ENCODE measurements around the gene ZNG1F.
"Not testable (repeated sequence)": the region's sequence is repeated elsewhere in the genome, so short reads cannot be mapped to it uniquely, and the experiment has no call there.

The ZNG1F gene

GRCh38 chr9:41189217-41189616 is at the start of gene ZNG1F:
Gene ZNG1F (minus strand): TSS chr9:41189317. CDS start chr9:41189258, 59 bp downstream.
- DNase-seq (ENCODE audit: low read depth), result not testable (repeated sequence)

- not testable (repeated sequence) for DNase-seq (ENCODE audit: low read depth)
These were observed 48.1 kb upstream of the ZNG1F start for GRCh38 chr9:41237110-41237749.

- not testable (repeated sequence) for DNase-seq (ENCODE audit: low read depth)
These were observed 47.5 kb upstream of the ZNG1F start for GRCh38 chr9:41236486-41237109.

GRCh38 chr9:41234811-41235805 is 46.0 kb upstream of the ZNG1F start:
- DNase-seq (ENCODE audit: low read depth), result not testable (repeated sequence)

GRCh38 chr9:41234221-41234620 is 45.1 kb upstream of the ZNG1F start:
- not testable (repeated sequence) for DNase-seq (ENCODE audit: low read depth)

GRCh38 chr9:41232326-41232725 is 43.2 kb upstream of the ZNG1F start:
- not testable (repeated sequence) for DNase-seq (ENCODE audit: low read depth)

- not testable (repeated sequence) for DNase-seq (ENCODE audit: low read depth)
These were observed 41.3 kb upstream of the ZNG1F start for GRCh38 chr9:41230418-41230817.

GRCh38 chr9:41229408-41230401 is 40.6 kb upstream of the ZNG1F start:
- peak; percentile 19 for DNase-seq (ENCODE audit: low read depth)

- DNase-seq (ENCODE audit: low read depth), result not testable (repeated sequence)
These were observed 30.7 kb upstream of the ZNG1F start for GRCh38 chr9:41219831-41220230.

GRCh38 chr9:41188439-41188838 is 678 bp downstream of the ZNG1F start:
- not testable (repeated sequence) for DNase-seq (ENCODE audit: low read depth)

- not testable (repeated sequence) for DNase-seq (ENCODE audit: low read depth)
These were observed 14.1 kb downstream of the ZNG1F start for GRCh38 chr9:41174994-41175393.

GRCh38 chr9:41150116-41150515 is 39.0 kb downstream of the ZNG1F start:
- DNase-seq (ENCODE audit: low read depth), result not testable (repeated sequence)

GRCh38 chr9:41141878-41142277 is 47.2 kb downstream of the ZNG1F start:
- not testable (repeated sequence) for DNase-seq (ENCODE audit: low read depth)

GRCh38 chr9:41128581-41128980 is 60.5 kb downstream of the ZNG1F start, which contains the start of gene FOXD4L6:
Gene FOXD4L6 (minus strand): TSS chr9:41128681. CDS start chr9:41128383, 298 bp downstream.
- not testable (repeated sequence) for DNase-seq (ENCODE audit: low read depth)

GRCh38 chr9:41126746-41127446 is 62.2 kb downstream of the ZNG1F start:
- not testable (repeated sequence) for DNase-seq (ENCODE audit: low read depth)

GRCh38 chr9:41125936-41126335 is 63.2 kb downstream of the ZNG1F start:
- not testable (repeated sequence) for DNase-seq (ENCODE audit: low read depth)

- not testable (repeated sequence) for DNase-seq (ENCODE audit: low read depth)
These were observed 63.9 kb downstream of the ZNG1F start for GRCh38 chr9:41125109-41125658.

GRCh38 chr9:41124250-41125108 is 64.6 kb downstream of the ZNG1F start:
- not testable (repeated sequence) for DNase-seq (ENCODE audit: low read depth)

GRCh38 chr9:41123812-41124211 is 65.3 kb downstream of the ZNG1F start:
- not testable (repeated sequence) for DNase-seq (ENCODE audit: low read depth)
